GM10266 (cell line): ENCODE data around the gene ZBTB7C.

Experiments used
- DNase-seq: peaks from one replicate; pipeline ENCODE4 v3.0.0; 2012; ENCODE audit errors: extremely low spot score
- TF ChIP-seq, protein P1 (sequence below): IDR thresholded peaks from 2 replicates; pipeline ENCODE4 v1.5.1; 2012; ENCODE audit warnings: mild to moderate bottlenecking, low read depth; ENCODE audit not compliant: control insufficient read depth, insufficient read depth; ENCODE audit errors: missing control alignments

The ZBTB7C gene

GRCh38 chr18:48142353-48142752 is 266.8 kb downstream of the ZBTB7C start:
- DNase-seq, result no peak
- TF ChIP-seq, protein P1, sequence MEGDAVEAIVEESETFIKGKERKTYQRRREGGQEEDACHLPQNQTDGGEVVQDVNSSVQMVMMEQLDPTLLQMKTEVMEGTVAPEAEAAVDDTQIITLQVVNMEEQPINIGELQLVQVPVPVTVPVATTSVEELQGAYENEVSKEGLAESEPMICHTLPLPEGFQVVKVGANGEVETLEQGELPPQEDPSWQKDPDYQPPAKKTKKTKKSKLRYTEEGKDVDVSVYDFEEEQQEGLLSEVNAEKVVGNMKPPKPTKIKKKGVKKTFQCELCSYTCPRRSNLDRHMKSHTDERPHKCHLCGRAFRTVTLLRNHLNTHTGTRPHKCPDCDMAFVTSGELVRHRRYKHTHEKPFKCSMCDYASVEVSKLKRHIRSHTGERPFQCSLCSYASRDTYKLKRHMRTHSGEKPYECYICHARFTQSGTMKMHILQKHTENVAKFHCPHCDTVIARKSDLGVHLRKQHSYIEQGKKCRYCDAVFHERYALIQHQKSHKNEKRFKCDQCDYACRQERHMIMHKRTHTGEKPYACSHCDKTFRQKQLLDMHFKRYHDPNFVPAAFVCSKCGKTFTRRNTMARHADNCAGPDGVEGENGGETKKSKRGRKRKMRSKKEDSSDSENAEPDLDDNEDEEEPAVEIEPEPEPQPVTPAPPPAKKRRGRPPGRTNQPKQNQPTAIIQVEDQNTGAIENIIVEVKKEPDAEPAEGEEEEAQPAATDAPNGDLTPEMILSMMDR, result no peak

- DNase-seq, result no peak
- TF ChIP-seq, protein P1, result no peak
Observed at GRCh38 chr18:48140731-48141130, 268.5 kb downstream of the ZBTB7C start.

DNA sequence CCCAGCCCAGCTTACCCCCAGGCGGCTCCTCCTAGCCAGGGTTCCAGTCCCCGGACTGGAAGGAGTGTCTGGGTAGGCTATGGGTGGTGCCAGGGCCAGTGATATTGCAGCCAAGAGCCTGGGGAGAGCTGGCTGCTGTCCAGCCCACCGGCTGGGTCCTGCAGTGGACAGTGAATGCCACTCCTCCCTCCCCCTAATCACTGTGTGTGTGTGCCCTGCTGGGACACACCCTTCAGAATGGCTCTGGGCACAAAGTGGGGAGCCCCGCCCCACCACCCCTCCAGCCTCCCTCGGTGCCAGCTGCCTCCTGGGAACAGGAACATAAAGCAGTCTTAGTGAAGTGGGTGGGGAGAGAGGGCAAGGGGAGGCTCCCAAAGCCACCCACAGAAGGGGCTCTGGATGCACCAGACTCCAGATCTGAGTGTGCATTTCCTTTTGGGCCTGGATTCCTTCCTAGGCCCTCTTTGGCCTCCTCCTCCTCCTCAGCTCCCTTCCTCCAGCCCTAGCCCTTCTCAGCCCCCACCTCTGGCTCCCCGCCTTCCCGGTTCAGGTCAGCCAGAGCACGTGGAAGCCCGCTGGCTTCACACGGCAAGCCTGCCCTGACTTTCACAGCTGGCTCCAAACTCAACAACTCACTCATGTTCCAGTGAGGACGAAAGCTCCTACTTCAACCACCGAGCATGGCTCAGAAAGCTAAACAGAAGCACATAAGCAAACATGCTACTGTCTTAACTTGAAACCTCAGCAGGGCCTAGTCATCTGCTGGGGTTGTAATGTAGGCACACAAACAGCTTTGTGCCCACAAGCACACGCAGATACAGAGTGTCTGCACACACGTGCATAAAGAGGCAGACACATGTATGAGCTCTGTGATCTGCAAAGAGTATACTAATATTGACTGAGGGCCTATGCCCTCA is 269.5 kb downstream of the ZBTB7C start:
- no peak for DNase-seq
- TF ChIP-seq, protein P1, result no peak

DNA sequence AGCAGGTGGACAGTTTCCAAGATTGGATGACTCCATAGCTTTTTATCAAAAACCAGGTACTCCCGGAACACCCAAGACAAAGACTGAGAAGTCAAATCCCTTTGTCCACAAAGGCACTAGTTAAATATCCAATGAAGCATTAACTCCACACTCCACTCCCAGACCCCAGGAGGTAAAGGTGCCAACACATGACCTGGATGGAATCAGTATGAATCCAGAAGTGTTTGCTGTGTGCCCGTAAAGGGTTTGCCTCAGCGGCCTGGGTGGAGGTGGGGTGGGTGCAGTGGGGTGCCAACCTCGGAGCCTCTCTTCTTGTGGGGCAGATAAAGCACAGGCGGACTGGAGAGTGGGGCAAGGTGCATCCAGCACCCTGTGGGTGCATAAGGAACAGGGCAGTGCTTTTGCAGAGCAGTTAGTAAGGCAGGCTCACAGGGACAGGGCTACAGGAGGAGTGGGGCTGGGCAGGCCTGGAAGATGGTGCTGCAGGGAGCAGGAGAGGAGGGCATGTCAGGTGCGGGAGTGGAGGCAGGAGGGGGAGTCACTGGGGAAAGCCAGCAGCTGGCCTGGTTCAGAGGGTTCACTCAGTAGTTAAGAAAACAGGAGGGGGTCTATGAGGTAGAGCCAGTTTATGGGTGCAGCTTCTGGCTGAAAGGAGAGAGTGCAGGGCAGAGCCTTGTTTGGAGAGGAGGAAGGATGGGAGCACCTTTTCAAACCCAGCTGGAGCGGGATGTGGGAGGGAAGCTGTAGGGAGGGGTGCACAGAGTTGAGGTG is 270.3 kb downstream of the ZBTB7C start:
- TF ChIP-seq, protein P1, result no peak
- DNase-seq, result no peak

GRCh38 chr18:48138210-48138609 is 271.0 kb downstream of the ZBTB7C start:
- DNase-seq, result no peak
- TF ChIP-seq, protein P1, result no peak

- DNase-seq, result no peak
- TF ChIP-seq, protein P1, result no peak
Observed at GRCh38 chr18:48137374-48138081, 271.7 kb downstream of the ZBTB7C start.
